NCI-H2196 (cell line): ENCODE measurements around the gene KSR2.
A peak's percentile ranks its signal among the peaks of the same experiment; 100 is the strongest.
"Not testable (repeated sequence)": the region's sequence is repeated elsewhere in the genome, so short reads cannot be mapped to it uniquely, and the experiment has no call there.

Source experiments
- DNase-seq: peaks from one replicate; lab custom pipeline; 2025; ENCODE audit not compliant: unreplicated experiment; lab: John Stamatoyannopoulos, UW

KSR2 gene

DNA sequence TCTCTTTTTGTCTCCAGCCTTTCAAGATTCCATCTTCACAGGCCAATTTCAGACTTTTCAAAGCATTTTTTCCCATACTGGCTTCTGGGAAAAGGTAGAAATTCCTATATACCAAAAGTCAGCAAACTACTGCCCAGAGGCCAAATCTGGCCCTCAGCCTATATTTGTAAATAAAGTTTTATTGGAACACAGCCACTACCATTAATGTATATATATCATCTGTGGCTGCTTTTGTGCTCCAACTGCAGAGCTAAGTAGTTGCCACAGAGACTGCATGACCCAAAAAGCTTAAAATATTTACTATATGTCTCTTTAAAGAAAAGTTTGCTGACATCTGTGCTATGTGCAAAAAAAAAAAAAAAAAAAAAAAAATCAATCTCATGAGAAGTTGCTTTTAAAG is 76.3 kb downstream of the KSR2 start:
- no peak for DNase-seq

DNA sequence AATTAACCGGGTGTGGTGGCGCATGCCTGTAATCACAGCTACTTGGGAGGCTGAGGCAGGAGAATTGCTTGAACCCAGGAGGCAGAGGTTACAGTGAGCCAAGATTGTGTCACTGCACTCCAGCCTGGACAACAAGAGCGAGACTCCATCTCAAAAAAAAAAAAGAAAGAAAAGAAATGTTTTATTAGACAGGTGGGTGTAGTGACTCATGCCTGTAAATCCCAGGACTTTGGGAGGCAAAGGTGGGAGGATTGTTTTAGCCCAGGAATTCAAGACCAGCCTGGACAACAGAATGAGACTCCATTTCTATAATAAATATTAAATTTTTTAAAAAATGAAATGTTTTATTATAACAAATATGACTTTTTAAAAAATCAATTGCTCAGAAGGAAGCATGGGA is 77.5 kb downstream of the KSR2 start:
- DNase-seq: not testable (repeated sequence)

DNA sequence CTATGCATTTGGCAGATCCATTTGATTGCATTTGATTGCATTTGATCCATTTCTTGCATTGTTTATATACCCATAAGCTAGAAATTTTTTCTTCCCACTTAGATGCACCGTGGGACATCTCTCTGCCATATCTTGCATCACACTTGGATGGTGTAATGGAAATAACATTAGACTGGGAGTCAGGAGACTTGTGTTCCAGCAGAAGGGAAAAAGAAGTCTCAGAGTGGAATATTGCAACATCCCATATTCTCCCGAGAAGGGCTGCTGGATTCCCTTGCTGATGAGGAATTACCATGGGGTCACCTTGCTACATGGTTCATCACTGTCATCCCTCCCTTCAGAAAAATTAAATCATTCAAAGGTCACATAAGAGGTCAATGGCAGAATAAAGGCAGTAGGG is 78.1 kb downstream of the KSR2 start:
- no peak for DNase-seq

DNA sequence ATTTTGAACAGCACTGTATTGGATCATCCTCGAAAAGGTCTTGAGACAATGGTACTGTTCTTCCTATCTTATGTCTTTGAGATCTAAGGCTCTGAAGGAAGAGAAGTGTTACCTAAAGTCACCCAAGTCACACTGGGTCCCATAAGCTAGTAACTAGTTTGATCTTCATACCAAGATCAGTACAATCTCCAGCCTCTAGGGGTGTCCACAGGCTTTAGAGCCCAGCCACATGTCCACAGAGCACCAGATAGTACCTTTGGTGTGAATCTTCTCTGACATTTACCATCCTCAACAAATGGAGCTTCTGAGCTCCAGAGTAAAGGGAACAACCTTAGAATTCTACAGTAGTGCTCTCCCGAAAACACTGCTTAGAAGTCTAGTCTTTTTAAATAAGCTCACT is 78.7 kb downstream of the KSR2 start:
- DNase-seq: no peak

DNA sequence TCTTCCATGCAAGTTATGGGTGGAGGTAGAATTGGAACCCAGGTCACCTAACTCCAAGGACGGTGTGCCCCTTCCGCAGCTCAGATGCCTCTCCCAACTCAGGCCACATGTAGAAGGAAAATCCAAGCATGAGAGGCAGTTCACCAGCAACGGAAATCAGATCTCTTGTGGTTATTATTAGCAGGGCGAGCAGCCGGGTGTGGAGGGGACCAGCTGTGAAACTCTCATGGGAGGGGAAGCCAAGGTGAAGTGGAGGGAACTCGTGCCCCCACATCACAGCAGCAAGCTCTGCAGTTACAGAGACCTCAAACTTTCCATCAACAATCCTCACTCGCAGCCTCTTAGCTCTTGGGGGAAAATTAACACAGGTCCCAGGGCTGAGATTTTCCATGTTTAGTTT is 79.7 kb downstream of the KSR2 start:
- DNase-seq: no peak

DNA sequence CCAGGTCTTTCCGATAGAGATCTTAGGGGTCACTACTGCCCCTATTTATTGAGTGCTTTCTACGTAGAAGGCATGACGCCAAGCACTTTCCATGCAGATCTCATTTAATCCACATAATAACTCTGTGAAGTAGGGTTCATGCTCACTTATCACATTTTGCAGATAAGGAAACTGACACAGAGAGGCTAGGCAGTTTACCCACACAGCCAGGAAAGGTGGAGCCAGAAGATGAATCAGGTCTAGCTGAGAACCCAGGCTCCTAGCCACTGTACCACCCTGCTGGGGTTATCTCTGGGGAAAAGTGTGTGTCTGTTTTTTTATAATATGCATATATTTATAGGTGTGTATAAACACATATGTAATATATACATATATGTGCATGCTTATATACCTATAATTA is 83.6 kb downstream of the KSR2 start:
- DNase-seq: no peak

DNA sequence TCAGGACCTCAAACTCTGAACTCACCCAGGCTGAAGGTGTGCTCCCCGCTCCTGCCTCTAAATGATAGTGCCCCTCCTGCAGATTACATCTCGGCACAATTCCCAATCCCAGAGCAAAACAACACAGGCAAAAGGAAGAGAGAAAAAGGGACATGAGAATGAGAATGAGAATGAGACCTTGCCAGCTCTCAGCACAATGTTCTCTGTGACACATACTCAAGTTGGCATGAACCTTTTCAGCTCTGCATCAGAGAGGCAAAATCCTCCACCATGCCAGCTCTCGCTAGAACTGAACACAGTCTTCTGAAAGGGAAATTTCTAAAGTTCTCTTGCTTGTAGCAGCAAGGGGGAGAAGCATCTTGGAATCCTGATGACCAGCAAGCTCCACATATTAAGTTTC is 84.6 kb downstream of the KSR2 start:
- no peak for DNase-seq

DNA sequence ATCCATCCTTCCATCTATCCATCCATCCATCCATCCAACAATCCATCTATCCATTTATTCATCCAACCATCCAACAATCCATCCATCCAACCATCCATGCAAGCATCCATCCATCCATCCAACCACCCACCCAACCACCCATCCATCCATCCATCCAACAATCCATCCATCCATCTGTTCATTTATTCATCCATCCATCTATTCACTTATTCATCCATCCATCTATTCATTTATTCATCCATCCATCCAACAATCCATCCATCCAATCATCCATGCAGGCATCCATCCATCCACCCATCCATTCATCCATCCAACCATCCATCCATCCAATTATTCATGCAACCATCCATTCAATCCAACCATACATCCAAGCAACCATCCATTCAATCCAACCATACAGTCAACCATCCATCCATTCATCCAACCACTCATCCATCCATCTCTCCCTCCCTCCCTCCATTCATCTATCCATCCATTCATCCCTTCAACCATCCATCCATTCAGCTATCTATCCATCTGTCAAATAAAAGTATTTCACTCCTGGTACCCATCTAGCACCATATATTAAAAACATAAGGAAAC is 86.1 kb downstream of the KSR2 start:
- no peak for DNase-seq

DNA sequence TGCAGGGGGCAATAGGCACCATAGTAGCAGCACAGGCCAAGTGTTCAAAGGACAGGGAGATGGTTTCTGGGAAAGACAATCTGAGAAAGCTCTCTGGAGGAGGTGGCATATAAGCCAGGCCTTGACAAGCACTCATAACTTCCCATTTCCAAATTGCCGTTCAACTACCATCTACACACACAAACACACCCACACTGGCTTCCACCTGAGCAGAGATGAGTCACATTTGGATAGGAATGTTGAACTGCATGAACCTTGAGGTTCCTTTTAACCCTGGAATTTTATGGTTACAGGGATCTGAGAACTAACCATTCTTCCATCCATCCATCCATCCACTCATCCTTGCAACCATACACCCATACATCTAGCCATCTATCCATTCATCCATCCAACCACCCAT is 86.6 kb downstream of the KSR2 start:
- DNase-seq: no peak

DNA sequence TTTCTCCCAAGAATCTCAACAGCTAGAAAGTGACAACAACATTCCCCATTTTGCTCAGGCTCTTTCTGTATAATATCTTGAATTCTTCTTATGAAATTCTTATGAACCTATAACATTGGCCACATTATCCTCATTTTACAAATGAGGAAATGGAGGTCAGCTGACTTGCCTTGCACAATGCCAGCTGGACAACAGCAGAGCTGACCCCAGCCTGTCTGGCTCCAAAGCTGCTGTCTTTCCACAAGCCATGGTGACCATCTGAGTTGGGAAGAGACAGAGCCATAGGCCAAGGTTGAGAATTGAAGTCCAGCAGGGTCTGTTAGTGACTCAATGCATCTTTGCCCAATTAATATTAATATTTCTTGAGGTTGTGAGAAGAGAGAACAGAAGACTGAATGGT is 87.3 kb downstream of the KSR2 start:
- no peak for DNase-seq

DNA sequence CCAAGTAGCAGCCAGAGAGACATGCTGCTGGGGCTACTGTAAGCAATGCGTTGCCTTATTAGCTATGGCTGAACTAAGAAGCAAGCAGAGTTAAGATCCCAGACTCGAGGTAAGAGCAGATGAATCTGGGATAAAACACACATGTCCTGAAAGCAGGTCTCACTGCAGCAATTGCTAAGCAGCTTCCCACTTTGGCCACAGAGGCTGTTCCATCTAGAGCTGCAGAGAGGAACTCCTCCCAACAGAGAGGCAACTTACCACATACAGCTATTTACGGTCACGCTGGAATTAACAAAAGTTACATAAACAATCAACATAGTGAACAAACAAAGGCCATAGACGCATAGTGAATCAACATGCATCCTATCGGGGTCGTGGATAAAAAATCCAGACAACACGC is 90.2 kb downstream of the KSR2 start:
- DNase-seq: no peak

DNA sequence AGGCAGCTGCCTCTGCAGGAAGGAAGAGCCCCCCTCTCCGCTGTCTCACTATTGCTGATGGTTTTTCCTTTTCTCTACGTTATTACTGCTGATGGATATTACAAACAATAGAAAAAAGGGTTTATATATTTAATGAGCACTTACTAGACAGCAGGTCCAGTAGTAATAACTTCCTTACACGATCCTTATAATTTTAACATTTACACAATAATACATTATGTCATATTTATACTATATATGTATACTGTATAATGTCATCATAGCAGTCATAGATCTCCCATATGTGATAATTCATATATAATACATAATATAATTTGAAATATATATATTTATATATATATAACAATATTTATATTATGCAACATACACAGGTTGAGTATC is 92.4 kb downstream of the KSR2 start:
- no peak for DNase-seq

DNA sequence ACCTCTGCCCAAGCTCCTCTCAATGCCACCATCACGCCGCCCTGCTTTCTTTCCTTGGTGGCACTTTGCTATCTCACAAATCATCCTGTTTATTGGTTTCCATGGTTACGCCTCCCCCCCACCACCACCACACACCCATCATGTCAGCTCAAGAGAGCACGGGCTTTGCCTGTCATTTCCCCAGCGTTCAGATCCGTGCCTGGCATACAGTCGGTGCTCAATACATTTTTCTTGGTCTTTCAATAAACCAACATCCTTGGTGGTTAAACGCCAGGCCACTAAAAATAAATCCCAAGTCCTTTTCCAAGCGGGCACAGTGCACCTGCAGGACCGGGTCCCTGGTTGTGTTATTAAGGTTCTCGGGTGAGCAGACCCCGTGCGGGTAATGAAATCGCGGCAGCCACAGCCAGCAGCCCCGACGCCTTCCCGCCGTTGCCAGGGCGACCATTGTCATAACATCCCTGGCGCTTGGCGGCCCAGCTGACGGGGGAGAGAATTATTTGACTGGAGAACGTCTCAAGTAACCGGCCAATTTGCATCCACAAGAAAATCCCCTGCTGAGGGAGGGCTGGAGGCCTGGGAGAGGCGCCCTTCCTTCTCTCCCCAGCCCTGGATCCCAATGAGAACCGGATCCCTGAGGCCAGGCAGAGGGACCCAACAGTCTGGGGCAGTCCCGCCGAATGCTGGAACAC is 92.9 kb downstream of the KSR2 start:
- DNase-seq: no peak

DNA sequence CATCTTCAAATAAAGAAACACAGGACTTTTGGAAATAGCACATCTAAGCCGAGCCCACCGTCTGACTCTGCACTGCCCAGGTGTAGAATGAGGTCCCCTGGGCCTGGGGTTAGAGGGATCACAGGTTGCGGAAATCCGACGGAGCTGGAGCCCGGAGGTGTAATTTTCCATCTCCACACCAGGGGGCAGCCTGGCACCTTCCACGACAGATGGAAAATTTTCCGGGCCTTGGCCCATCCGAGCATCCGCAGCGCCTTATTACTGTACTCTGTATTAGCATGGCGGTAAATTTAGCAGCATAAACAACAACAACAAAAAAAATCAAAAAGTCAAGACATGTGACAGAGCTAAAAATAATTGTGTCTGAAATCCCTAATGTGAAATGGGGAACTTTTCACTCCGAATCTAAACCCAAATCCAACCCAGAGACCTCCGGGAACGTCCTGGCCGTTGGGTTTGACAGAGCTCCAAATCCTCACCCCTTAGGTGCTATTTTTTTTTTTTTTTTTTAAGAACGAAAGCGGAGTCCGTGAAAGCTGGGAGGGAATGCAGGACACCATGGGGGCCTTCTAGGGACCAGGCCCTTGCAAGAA is 93.9 kb downstream of the KSR2 start:
- peak; percentile 77 for DNase-seq

DNA sequence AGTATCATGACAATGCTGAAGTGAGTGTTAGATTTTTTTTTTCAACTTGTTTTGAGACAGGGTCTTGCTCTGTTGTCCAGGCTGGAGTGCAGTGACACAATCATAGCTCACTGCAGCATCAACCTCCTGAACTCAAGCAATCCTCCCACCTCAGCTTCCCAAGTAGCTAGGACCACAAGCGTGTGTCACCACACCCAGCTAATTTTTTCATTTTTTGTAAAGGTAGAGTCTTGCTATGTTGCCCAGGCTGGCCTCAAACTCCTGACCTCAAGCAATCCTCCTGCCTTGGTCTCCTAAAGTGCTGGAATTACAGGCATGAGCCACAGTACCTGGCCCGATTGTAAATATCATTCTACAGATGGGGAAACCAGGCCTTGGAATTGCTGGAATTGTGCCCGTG is 94.6 kb downstream of the KSR2 start:
- DNase-seq: not testable (repeated sequence)

DNA sequence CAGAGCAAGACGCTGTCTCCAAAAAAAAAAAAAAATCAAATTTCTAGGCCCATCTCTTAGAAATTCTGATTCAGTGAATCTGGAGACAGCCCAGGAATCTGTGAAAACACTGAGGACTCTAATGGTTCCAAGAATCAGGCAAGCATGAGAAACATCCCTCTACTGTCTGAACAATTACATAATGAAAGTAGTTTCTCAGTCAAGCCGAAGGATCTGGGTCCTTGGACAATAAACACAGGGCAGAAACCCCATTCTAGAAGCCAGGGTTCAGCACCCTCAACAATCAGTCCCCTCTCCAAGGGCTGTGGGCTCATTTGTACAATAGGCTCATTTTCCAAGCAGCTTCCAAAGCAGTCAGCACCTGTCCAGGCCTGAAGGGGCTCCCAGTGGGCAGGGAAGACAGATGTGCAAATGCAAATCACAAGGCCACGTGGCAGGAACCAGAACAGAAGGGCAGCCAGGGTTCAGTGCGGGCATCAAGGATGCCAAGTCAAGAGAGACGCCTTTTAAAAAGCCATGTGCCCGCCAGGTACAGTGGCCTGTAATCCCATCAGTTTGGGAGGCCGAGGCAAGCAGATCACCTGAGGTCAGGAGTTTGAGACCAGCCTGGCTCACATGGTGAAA is 96.1 kb downstream of the KSR2 start:
- DNase-seq: no peak

DNA sequence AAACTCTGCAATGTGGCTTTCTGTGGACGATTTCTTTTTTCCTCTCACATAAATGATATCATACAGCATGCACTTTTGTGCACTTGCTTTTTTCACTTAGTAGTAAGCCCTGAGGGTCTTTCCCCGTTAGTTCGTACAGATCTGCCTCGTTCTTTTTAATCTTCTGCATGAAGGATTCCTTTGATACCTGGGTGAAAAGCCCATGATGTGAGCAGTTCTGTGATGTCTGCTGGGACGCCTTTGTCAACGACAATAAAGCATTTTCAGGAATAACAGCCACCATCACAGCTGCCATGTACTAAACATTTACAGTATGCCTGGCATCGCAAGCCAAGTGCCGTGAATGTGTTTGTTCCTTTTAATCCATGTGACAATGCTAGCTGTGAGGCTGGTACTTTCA is 99.2 kb downstream of the KSR2 start:
- no peak for DNase-seq

DNA sequence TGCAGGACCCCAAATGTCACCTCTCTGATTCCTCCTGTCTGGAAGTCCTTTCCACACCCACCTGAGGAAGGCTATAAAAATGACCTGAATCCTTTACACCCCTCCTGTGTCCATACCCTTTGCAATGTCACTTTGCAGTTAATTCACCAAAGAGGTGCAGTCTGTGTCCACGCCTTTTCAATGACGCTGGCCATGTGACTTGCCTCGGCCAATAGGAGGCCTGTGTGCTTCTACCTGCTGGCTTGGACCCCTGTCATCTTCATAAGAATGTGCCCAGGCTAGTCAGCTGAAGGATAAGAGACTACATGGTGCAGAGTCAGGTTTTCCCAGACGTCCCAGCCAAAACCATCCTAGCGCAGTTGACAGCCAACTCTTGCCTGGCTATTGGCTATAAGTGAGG is 101.4 kb downstream of the KSR2 start:
- DNase-seq: no peak

DNA sequence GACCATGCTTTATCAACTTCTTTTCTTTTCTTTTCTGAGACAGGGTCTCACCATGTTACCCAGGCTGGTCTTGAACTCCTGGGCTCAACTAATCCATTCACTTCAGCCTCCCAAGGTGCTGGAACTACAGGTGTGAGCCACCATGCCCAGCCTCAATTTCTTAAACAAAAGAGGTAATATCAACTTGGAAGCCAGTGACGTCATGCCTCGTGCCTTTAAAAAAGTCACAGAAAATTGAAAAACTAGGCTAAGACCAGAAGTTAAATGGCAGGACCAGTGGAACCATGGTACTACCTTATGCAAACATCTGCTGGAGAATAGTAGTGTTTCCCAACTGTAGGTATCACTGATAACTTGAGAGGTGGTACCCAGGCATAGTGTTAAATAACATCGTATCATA is 103.3 kb downstream of the KSR2 start:
- no peak for DNase-seq

DNA sequence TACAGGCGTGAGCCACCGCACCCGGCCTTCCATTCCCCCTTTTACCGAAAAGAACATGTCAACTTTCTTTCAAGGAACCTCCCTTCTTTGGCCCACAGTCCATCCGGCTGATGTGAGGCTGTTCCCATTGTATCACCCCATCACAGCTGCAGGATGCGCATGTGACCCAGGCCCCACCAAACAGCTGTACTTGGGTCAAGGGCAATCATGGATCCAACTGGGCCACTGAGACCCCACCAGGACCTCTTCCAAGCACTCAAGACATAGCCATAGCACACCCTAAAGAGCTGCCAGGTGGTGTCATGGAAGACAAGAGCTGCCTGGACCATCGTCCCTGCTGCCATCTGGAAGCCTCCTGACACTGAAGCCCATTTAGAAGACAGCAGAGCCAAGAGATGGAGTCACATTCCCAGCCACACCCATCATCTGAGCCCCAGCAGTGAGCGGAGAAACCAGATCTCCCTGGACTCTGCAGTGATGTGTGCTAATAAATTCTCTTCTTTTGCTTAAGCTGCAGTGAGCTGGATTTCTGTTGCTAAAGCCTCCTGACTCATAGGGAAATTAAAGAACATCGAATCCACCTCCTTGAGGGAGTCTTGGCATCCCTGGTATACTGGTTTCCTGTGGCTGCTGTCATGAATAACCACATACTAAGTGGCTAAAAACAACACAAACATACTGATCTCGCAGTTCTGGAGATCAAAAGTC is 105.6 kb downstream of the KSR2 start:
- no peak for DNase-seq

DNA sequence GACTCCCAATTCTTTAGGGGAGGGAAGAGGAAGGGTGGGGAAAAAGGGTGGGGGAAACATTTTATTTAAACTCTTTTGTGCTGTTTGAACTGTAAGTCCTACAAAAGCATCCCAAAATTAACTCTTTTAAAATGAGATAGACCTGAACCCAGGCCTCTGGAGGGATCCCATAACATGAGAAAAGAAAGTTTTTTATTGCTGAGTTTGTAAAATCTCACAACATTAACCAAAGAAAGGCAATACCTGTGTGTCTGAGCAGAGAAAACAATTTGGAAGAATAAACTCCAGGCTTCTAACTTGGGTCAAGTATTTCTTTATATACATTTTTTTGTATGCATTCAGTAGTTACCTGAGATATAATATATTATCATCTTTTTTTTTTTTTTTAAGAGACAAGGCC is 107.1 kb downstream of the KSR2 start:
- no peak for DNase-seq

DNA sequence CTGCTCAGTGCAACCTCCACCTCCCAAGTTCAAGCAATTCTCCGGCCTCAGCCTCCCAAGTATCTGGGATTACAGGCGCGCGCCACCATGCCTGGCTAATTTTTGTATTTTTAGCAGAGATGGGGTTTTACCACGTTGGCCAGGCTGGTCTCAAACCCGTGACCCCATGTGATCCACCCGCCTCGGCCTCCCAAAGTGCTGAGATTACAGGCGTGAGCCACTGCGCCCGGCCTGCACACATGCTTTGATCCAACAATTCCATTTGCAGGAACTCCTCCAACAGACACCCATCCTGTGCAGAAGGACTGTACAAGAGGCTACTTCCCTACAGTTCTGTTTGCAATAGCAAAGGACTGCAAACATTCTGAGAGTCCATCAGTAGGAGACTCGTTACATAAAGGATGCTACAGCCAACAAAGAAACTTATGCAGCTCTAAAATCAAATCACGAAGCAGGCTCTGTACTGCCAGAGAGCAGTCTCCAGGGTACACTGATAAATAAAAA is 108.0 kb downstream of the KSR2 start:
- DNase-seq: not testable (repeated sequence)
